ENCODE results near the gene COLEC12. TPM values are rescaled to one million over a fixed set of nuclear protein-coding genes. Genes with fewer than 3 reads are reported as not detected.

COLEC12 gene
- total RNA-seq, 1 experiment from 2014 or later = not detected

- no peak overlapping the region for H3K4me3 ChIP-seq
- TF ChIP-seq EZH2 (IDR thresholded peaks at IDR 0.05; ENCODE audit: low read depth) = no peak
- TF ChIP-seq, protein P1, sequence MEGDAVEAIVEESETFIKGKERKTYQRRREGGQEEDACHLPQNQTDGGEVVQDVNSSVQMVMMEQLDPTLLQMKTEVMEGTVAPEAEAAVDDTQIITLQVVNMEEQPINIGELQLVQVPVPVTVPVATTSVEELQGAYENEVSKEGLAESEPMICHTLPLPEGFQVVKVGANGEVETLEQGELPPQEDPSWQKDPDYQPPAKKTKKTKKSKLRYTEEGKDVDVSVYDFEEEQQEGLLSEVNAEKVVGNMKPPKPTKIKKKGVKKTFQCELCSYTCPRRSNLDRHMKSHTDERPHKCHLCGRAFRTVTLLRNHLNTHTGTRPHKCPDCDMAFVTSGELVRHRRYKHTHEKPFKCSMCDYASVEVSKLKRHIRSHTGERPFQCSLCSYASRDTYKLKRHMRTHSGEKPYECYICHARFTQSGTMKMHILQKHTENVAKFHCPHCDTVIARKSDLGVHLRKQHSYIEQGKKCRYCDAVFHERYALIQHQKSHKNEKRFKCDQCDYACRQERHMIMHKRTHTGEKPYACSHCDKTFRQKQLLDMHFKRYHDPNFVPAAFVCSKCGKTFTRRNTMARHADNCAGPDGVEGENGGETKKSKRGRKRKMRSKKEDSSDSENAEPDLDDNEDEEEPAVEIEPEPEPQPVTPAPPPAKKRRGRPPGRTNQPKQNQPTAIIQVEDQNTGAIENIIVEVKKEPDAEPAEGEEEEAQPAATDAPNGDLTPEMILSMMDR (conservative IDR thresholded peaks at IDR 0.05) = no peak
- no peaks in the 10 kb centered on the region for H3K79me2 ChIP-seq (ENCODE audit: low read depth)
- BruUV-seq (replicated peaks) = no TSS peak
- peaks cover 98% of the 10 kb centered on the region for H3K27me3 ChIP-seq (ENCODE audit: insufficient read depth, low read depth)
- no peaks in the 10 kb centered on the region for H3F3A ChIP-seq (ENCODE audit: insufficient read depth, low read depth)
- no peaks in the 10 kb centered on the region for H3K9me2 ChIP-seq (ENCODE audit: insufficient read depth)
- no peaks in the 10 kb centered on the region for H3K36me3 ChIP-seq (ENCODE audit: low read depth)
- no peak for DNase-seq
- no peaks in the 10 kb centered on the region for H3K9me3 ChIP-seq (ENCODE audit: insufficient read depth, low read depth)
- H3K4me2 ChIP-seq = no peak overlapping the region
- H3K27ac ChIP-seq = no peak overlapping the region
- ChIA-PET POLR2A (ENCODE audit: unreplicated experiment) (interaction anchor here (0.6 kb wide), 1 partner anchor 215 kb away, joined by 10 read pairs; no protein-coding TSS in a partner anchor), CTCF (interaction anchor here (0.6 kb wide), 1 partner anchor 187 kb away, joined by 4 read pairs; no protein-coding TSS in a partner anchor)
- no peak overlapping the region for H2AFZ ChIP-seq
- no peaks in the 10 kb centered on the region for H4K20me1 ChIP-seq (ENCODE audit: insufficient read depth)
- H3K4me1 ChIP-seq (replicated peaks; ENCODE audit: insufficient read depth) = no peaks in the 10 kb centered on the region
- intact Hi-C loops (cut with micrococcal nuclease; ENCODE audit: unreplicated experiment) = no loop called here
Measured at GRCh38 chr18:332721-333510, 167.6 kb downstream of the COLEC12 start.

GRCh38 chr18:332007-332406 is 168.5 kb downstream of the COLEC12 start:
- Histone ChIP-seq H3K36me3 (ENCODE audit: low read depth) (no peaks in the 10 kb centered on the region), H3K27ac (no peak overlapping the region), H3F3A (ENCODE audit: insufficient read depth, low read depth) (no peaks in the 10 kb centered on the region), H3K9me3 (ENCODE audit: insufficient read depth, low read depth) (no peaks in the 10 kb centered on the region), H4K20me1 (ENCODE audit: insufficient read depth) (no peaks in the 10 kb centered on the region), H3K4me2 (no peak overlapping the region), H3K9me2 (ENCODE audit: insufficient read depth) (no peaks in the 10 kb centered on the region), H3K4me1 (replicated peaks; ENCODE audit: insufficient read depth) (no peaks in the 10 kb centered on the region), H3K27me3 (ENCODE audit: insufficient read depth, low read depth) (peaks cover 98% of the 10 kb centered on the region), H3K79me2 (ENCODE audit: low read depth) (no peaks in the 10 kb centered on the region), H3K4me3 (no peak overlapping the region), H2AFZ (no peak overlapping the region)
- POLR2A ChIA-PET (ENCODE audit: unreplicated experiment) = no interaction called here
- TF ChIP-seq EZH2 (IDR thresholded peaks at IDR 0.05; ENCODE audit: low read depth) = no peak
- TF ChIP-seq, protein P1 (conservative IDR thresholded peaks at IDR 0.05) = no peak
- CTCF ChIA-PET = no interaction called here
- no peak for DNase-seq
- no TSS peak for BruUV-seq (replicated peaks)
- intact Hi-C loops (cut with micrococcal nuclease; ENCODE audit: unreplicated experiment) = no loop called here

DNA sequence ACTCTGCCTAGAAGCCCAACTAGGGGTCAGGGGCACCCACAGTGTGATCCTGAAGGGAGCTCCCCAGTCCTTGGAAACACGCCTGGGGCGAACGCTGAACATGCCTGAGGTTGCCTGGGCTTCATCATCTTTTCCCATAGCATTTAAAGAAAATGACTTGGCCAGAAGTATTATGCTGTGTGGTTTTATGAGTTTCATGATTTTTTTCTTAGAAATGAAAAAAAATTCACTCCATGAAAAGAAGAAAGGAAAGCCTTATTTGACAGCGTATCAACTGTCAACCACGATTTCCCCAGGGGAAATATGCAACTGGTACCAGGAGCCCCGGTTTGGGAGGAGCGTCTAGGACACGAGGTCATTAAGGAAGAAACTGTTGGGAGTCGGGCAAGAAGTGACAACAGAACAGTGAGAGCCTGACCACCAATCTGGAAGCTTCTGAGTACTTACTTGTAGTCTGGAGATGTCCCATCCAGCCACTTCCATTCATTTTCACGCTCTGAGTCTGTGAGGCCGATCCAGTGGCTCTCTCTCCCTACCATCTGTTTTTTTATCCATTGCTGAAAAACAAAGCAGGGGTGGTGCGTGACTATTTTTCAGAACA is 169.2 kb downstream of the COLEC12 start:
- H3K9me3 ChIP-seq (ENCODE audit: insufficient read depth, low read depth) = no peaks in the 10 kb centered on the region
- no peaks in the 10 kb centered on the region for H3F3A ChIP-seq (ENCODE audit: insufficient read depth, low read depth)
- ChIA-PET POLR2A (ENCODE audit: unreplicated experiment) (no interaction called here), CTCF (no interaction called here)
- no peaks in the 10 kb centered on the region for H3K4me1 ChIP-seq (replicated peaks; ENCODE audit: insufficient read depth)
- intact Hi-C loops (cut with micrococcal nuclease; ENCODE audit: unreplicated experiment) = no loop called here
- TF ChIP-seq EZH2 (IDR thresholded peaks at IDR 0.05; ENCODE audit: low read depth) = no peak
- TF ChIP-seq, protein P1 (conservative IDR thresholded peaks at IDR 0.05) = no peak
- H3K4me3 ChIP-seq = no peak overlapping the region
- H2AFZ ChIP-seq = no peak overlapping the region
- no peak for DNase-seq
- BruUV-seq (replicated peaks) = no TSS peak
- H3K79me2 ChIP-seq (ENCODE audit: low read depth) = no peaks in the 10 kb centered on the region
- H4K20me1 ChIP-seq (ENCODE audit: insufficient read depth) = no peaks in the 10 kb centered on the region
- H3K4me2 ChIP-seq = no peak overlapping the region
- peaks cover 98% of the 10 kb centered on the region for H3K27me3 ChIP-seq (ENCODE audit: insufficient read depth, low read depth)
- H3K9me2 ChIP-seq (ENCODE audit: insufficient read depth) = no peaks in the 10 kb centered on the region
- H3K36me3 ChIP-seq (ENCODE audit: low read depth) = no peaks in the 10 kb centered on the region
- no peak overlapping the region for H3K27ac ChIP-seq
